ENCODE measurements around the gene BTG3. TPM values are rescaled to one million over a fixed set of nuclear protein-coding genes. Genes with fewer than 3 reads are reported as not detected.

BTG3 gene
- total RNA-seq, 2 experiments from 2014 or later: 81.9 to 84.0 TPM

DNA sequence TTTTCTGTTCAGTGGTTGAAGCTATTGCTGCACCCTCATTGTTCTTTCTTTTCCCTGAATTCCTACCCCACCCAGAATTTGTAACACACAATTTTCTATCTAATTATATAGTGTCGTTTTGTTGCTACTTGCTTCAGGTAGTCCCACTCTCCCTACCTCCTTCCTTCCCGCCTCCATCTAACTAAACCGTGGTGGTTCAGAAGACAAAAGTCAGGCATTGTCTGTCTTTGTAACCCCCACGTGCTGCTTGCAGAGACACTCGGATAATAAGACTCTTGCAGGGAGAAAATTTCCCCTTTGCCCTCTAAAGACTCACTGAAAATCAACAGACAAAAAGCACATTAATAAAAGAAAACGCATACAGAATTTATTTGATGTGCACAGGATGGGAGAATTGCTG is 46.2 kb upstream of the BTG3 start:
- ChIA-PET POLR2A (no interaction called here), CTCF (no interaction called here)
- no peaks in the 10 kb centered on the region for H3K4me1 ChIP-seq (ENCODE audit: insufficient read depth, low read length)
- H3K36me3 ChIP-seq (ENCODE audit: insufficient read depth, low read length): no peaks in the 10 kb centered on the region
- no peaks in the 10 kb centered on the region for H3K36me3 Mint-ChIP-seq (ENCODE audit: low read depth)
- intact Hi-C loops (cut with DNase I, micrococcal nuclease): loop anchor here in 1 of 2 experiments (10.0 kb wide), 1 partner anchor 56 kb away; no protein-coding TSS in a partner anchor
- TF ChIP-seq, protein P1, sequence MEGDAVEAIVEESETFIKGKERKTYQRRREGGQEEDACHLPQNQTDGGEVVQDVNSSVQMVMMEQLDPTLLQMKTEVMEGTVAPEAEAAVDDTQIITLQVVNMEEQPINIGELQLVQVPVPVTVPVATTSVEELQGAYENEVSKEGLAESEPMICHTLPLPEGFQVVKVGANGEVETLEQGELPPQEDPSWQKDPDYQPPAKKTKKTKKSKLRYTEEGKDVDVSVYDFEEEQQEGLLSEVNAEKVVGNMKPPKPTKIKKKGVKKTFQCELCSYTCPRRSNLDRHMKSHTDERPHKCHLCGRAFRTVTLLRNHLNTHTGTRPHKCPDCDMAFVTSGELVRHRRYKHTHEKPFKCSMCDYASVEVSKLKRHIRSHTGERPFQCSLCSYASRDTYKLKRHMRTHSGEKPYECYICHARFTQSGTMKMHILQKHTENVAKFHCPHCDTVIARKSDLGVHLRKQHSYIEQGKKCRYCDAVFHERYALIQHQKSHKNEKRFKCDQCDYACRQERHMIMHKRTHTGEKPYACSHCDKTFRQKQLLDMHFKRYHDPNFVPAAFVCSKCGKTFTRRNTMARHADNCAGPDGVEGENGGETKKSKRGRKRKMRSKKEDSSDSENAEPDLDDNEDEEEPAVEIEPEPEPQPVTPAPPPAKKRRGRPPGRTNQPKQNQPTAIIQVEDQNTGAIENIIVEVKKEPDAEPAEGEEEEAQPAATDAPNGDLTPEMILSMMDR (IDR thresholded peaks at IDR 0.05): no peak
- no peak overlapping the region for H3K27ac ChIP-seq (ENCODE audit: low read depth in 1 of 2, low read length in 2 of 2)
- no peaks in the 10 kb centered on the region for H3K9me3 Mint-ChIP-seq
- ATAC-seq (ENCODE audit: poor library complexity): no peak
- peaks cover 0 to 5% of the 10 kb centered on the region in 2 experiments for H3K9me3 ChIP-seq (ENCODE audit: control insufficient read depth in 1 of 2, insufficient read depth in 1 of 2, low read length in 2 of 2)
- H3K27me3 ChIP-seq (ENCODE audit: control insufficient read depth in 1 of 2, insufficient read depth in 2 of 2, low read length in 2 of 2): peaks cover 10% of the 10 kb centered on the region in 2 experiments
- no peak for DNase-seq
- no peak overlapping the region for H3K4me3 Mint-ChIP-seq
- H3K4me1 Mint-ChIP-seq (ENCODE audit: low read depth): no peaks in the 10 kb centered on the region
- peaks cover 51% of the 10 kb centered on the region for H3K27me3 Mint-ChIP-seq
- no peak overlapping the region for H3K27ac Mint-ChIP-seq
- H3K4me3 ChIP-seq (ENCODE audit: low read length): no peak overlapping the region

GRCh38 chr21:17651526-17651925 is 38.8 kb upstream of the BTG3 start:
- Mint-ChIP-seq H3K4me3 (no peak overlapping the region), H3K27ac (no peak overlapping the region), H3K27me3 (peaks cover 36% of the 10 kb centered on the region), H3K4me1 (ENCODE audit: low read depth) (no peaks in the 10 kb centered on the region), H3K36me3 (ENCODE audit: low read depth) (no peaks in the 10 kb centered on the region), H3K9me3 (no peaks in the 10 kb centered on the region)
- no peaks in the 10 kb centered on the region for H3K9me3 ChIP-seq (ENCODE audit: control insufficient read depth in 1 of 2, insufficient read depth in 1 of 2, low read length in 2 of 2)
- no peaks in the 10 kb centered on the region for H3K36me3 ChIP-seq (ENCODE audit: insufficient read depth, low read length)
- H3K4me1 ChIP-seq (ENCODE audit: insufficient read depth, low read length): no peaks in the 10 kb centered on the region
- intact Hi-C loops (cut with DNase I, micrococcal nuclease): loop anchor here in 1 of 2 experiments (10.0 kb wide), 1 partner anchor 63 kb away; no protein-coding TSS in a partner anchor
- DNase-seq (no peak), ATAC-seq (ENCODE audit: poor library complexity) (no peak)
- ChIA-PET POLR2A (no interaction called here), CTCF (no interaction called here)
- peaks cover 0 to 5% of the 10 kb centered on the region in 2 experiments for H3K27me3 ChIP-seq (ENCODE audit: control insufficient read depth in 1 of 2, insufficient read depth in 2 of 2, low read length in 2 of 2)
- no peak overlapping the region for H3K27ac ChIP-seq (ENCODE audit: low read depth in 1 of 2, low read length in 2 of 2)
- no peak overlapping the region for H3K4me3 ChIP-seq (ENCODE audit: low read length)
- TF ChIP-seq, protein P1 (IDR thresholded peaks at IDR 0.05): no peak

GRCh38 chr21:17650292-17650691 is 37.6 kb upstream of the BTG3 start:
- Mint-ChIP-seq H3K27me3 (peaks cover 28% of the 10 kb centered on the region), H3K9me3 (no peaks in the 10 kb centered on the region), H3K27ac (no peak overlapping the region), H3K4me3 (no peak overlapping the region), H3K4me1 (ENCODE audit: low read depth) (no peaks in the 10 kb centered on the region), H3K36me3 (ENCODE audit: low read depth) (no peaks in the 10 kb centered on the region)
- no peaks in the 10 kb centered on the region for H3K36me3 ChIP-seq (ENCODE audit: insufficient read depth, low read length)
- intact Hi-C loops (cut with DNase I, micrococcal nuclease): loop anchor here in 1 of 2 experiments (10.0 kb wide), 1 partner anchor 65 kb away; no protein-coding TSS in a partner anchor
- ATAC-seq (ENCODE audit: poor library complexity) (no peak), DNase-seq (no peak)
- H3K9me3 ChIP-seq (ENCODE audit: control insufficient read depth in 1 of 2, insufficient read depth in 1 of 2, low read length in 2 of 2): no peaks in the 10 kb centered on the region
- ChIA-PET POLR2A (no interaction called here), CTCF (no interaction called here)
- H3K27ac ChIP-seq (ENCODE audit: low read depth in 1 of 2, low read length in 2 of 2): no peak overlapping the region
- peaks cover 0 to 5% of the 10 kb centered on the region in 2 experiments for H3K27me3 ChIP-seq (ENCODE audit: control insufficient read depth in 1 of 2, insufficient read depth in 2 of 2, low read length in 2 of 2)
- no peak overlapping the region for H3K4me3 ChIP-seq (ENCODE audit: low read length)
- TF ChIP-seq, protein P1 (IDR thresholded peaks at IDR 0.05): no peak
- H3K4me1 ChIP-seq (ENCODE audit: insufficient read depth, low read length): no peaks in the 10 kb centered on the region

All from CD4-positive, alpha-beta T cell (primary cell).